H1 (cell line): ENCODE data around the gene TPT1. TPM values are rescaled to one million over a fixed set of nuclear protein-coding genes. Genes with fewer than 3 reads are reported as not detected.

Source experiments
- CTCF ChIA-PET: fragments of 300-600 bp; sonication (Branson Sonifier 250); formaldehyde crosslinking; loops from one replicate; lab custom pipeline; 2021; ENCODE audit not compliant: partially characterized antibody; lab: Charles Lee
- POLR2A ChIA-PET: fragments of 300-600 bp; sonication (Branson Sonifier 250); formaldehyde crosslinking; loops from one replicate; lab custom pipeline; 2021; ENCODE audit warnings: inconsistent platforms; ENCODE audit not compliant: partially characterized antibody; lab: Charles Lee
- DNase-seq, 2 experiments: peaks; one replicate each; pipeline versions ENCODE4 v3.0.0 to v3.0.0-alpha.2; 2010 to 2022; ENCODE audit warnings: low spot score in 2 of 2, low read depth in 1 of 2, mixed read lengths in 1 of 2
- FAIRE-seq: peaks from 2 replicates; lab custom pipeline; 2011; peaks lifted over from hg19 to GRCh38; lab: Jason Lieb, UNC
- H2AFZ ChIP-seq: 2 replicates; pipeline ENCODE4 v1.8.1; 2012; ENCODE audit warnings: low read length, inconsistent platforms
- H2AK5ac ChIP-seq: 2 replicates; pipeline ENCODE4 v1.6.1; 2013; ENCODE audit warnings: low read depth, low read length
- H2BK120ac ChIP-seq: replicated peaks from 2 replicates; pipeline ENCODE3; 2013; ENCODE audit warnings: low read depth, low read length, inconsistent platforms
- H2BK12ac ChIP-seq: 2 replicates; pipeline ENCODE4 v1.6.1; 2013; ENCODE audit warnings: low read depth, low read length
- H2BK15ac ChIP-seq: 2 replicates; pipeline ENCODE4 v1.6.1; 2013; ENCODE audit warnings: low read length
- H2BK20ac ChIP-seq: 2 replicates; pipeline ENCODE4 v1.6.1; 2013; ENCODE audit warnings: low read length
- H2BK5ac ChIP-seq: 2 replicates; pipeline ENCODE4 v1.6.1; 2013; ENCODE audit warnings: low read depth, low read length
- H3K14ac ChIP-seq: 2 replicates; pipeline ENCODE4 v1.6.1; 2013; ENCODE audit warnings: inconsistent platforms; ENCODE audit not compliant: insufficient read length
- H3K18ac ChIP-seq: 2 replicates; pipeline ENCODE4 v1.6.1; 2013; ENCODE audit warnings: low read length; ENCODE audit errors: extremely low read depth
- H3K23ac ChIP-seq: 2 replicates; pipeline ENCODE4 v1.6.1; 2013; ENCODE audit warnings: inconsistent platforms; ENCODE audit not compliant: insufficient read length
- H3K23me2 ChIP-seq: 2 replicates; pipeline ENCODE4 v1.6.1; 2013; ENCODE audit warnings: low read depth, low read length
- H3K27ac ChIP-seq: 2 replicates; pipeline ENCODE4 v1.6.1; 2011; ENCODE audit warnings: low read depth, low read length, inconsistent platforms
- H3K27me3 ChIP-seq, 4 experiments: replicated peaks in 1 of 4; 1 replicate in 1 of 4; 2 replicates in 3 of 4; pipeline versions ENCODE4 v1.6.1 to v1.8.1; 2011 to 2013; ENCODE audit warnings: low read length in 3 of 4, mild to moderate bottlenecking in 3 of 4, inconsistent platforms in 2 of 4, mixed read lengths in 2 of 4, moderate library complexity in 1 of 4; ENCODE audit not compliant: control insufficient read depth in 3 of 4, insufficient read depth in 3 of 4; ENCODE audit errors: extremely low read depth in 1 of 4
- H3K36me3 ChIP-seq, 4 experiments: 2 replicates each; pipeline versions ENCODE4 v1.6.1 to v1.8.1; 2011 to 2013; ENCODE audit warnings: mild to moderate bottlenecking in 4 of 4, low read length in 3 of 4, moderate library complexity in 2 of 4, control low read depth in 1 of 4, inconsistent platforms in 1 of 4; ENCODE audit not compliant: insufficient read depth in 4 of 4, control insufficient read depth in 2 of 4
- H3K4ac ChIP-seq: replicated peaks from 2 replicates; pipeline ENCODE3; 2013; ENCODE audit warnings: low read length, low read depth, mixed read lengths, inconsistent platforms; ENCODE audit not compliant: insufficient read length
- H3K4me1 ChIP-seq, 4 experiments: replicated peaks in 1 of 4; 1 replicate in 1 of 4; 2 replicates in 3 of 4; pipeline versions ENCODE4 v1.6.1 to v1.8.1; 2011 to 2013; ENCODE audit warnings: low read length in 3 of 4, inconsistent platforms in 2 of 4, mixed read lengths in 1 of 4; ENCODE audit not compliant: insufficient read depth in 4 of 4, control insufficient read depth in 3 of 4
- H3K4me2 ChIP-seq, 2 experiments: 2 replicates each; pipeline versions ENCODE4 v1.6.1 to v1.8.1; 2011 to 2013; ENCODE audit warnings: low read depth in 2 of 2, low read length in 2 of 2, control low read depth in 1 of 2, inconsistent platforms in 1 of 2, mild to moderate bottlenecking in 1 of 2; ENCODE audit not compliant: insufficient read depth in 1 of 2
- H3K4me3 ChIP-seq, 4 experiments: fragments of 200-600, 300-600 bp in 1 of 4; sonication (generic), shearing (Covaris generic), sonication (Bioruptor Twin) in 1 of 4; 2 replicates each; pipeline versions ENCODE4 v1.5.1 to v1.8.1; 2011 to 2016; ENCODE audit warnings: low read length in 4 of 4, low read depth in 3 of 4, control low read depth in 2 of 4, inconsistent platforms in 2 of 4, mild to moderate bottlenecking in 2 of 4, mixed read lengths in 1 of 4, moderate library complexity in 1 of 4; ENCODE audit not compliant: insufficient read depth in 2 of 4; ENCODE audit errors: extremely low read depth in 1 of 4
- H3K56ac ChIP-seq: replicated peaks from 2 replicates; pipeline ENCODE3; 2013; ENCODE audit warnings: low read depth, mild to moderate bottlenecking, mixed read lengths, low read length, inconsistent platforms; ENCODE audit not compliant: insufficient read length
- H3K79me1 ChIP-seq: 2 replicates; pipeline ENCODE4 v1.6.1; 2013; ENCODE audit warnings: low read depth, low read length, control low read depth
- H3K79me2 ChIP-seq, 2 experiments: 2 replicates each; pipeline versions ENCODE4 v1.6.1 to v1.8.1; 2012 to 2013; ENCODE audit warnings: low read length in 2 of 2, mild to moderate bottlenecking in 2 of 2, inconsistent platforms in 1 of 2; ENCODE audit not compliant: insufficient read depth in 2 of 2, control insufficient read depth in 1 of 2
- H3K9ac ChIP-seq, 4 experiments: replicated peaks in 1 of 4; 1 replicate in 1 of 4; 2 replicates in 3 of 4; pipeline versions ENCODE4 v1.6.1 to v1.8.1; 2011 to 2013; ENCODE audit warnings: low read depth in 3 of 4, low read length in 3 of 4, control low read depth in 2 of 4, mild to moderate bottlenecking in 2 of 4, moderate library complexity in 2 of 4, inconsistent platforms in 1 of 4; ENCODE audit errors: extremely low read depth in 1 of 4
- H3K9me3 ChIP-seq, 2 experiments: 2 replicates each; pipeline versions ENCODE4 v1.6.1 to v1.8.1; 2012 to 2013; ENCODE audit warnings: mild to moderate bottlenecking in 2 of 2, moderate library complexity in 2 of 2, control low read depth in 1 of 2, inconsistent platforms in 1 of 2, low read depth in 1 of 2, low read length in 1 of 2, mixed read lengths in 1 of 2; ENCODE audit not compliant: insufficient read depth in 2 of 2
- H4K20me1 ChIP-seq, 2 experiments: replicated peaks in 1 of 2; 2 replicates each; pipeline versions ENCODE3 to v1.8.1; 2011 to 2013; ENCODE audit warnings: inconsistent platforms in 2 of 2, low read length in 2 of 2, mild to moderate bottlenecking in 1 of 2; ENCODE audit not compliant: insufficient read depth in 2 of 2, control insufficient read depth in 1 of 2
- H4K5ac ChIP-seq: 2 replicates; pipeline ENCODE4 v1.6.1; 2013; ENCODE audit warnings: low read length, low read depth, mixed read lengths, inconsistent platforms; ENCODE audit not compliant: insufficient read length
- H4K8ac ChIP-seq: 2 replicates; pipeline ENCODE4 v1.8.0; 2013; ENCODE audit warnings: mild to moderate bottlenecking, moderate library complexity, low read length, inconsistent platforms; ENCODE audit not compliant: insufficient read depth; ENCODE audit errors: extremely low read depth
- H4K91ac ChIP-seq: replicated peaks from 2 replicates; pipeline ENCODE3; 2013; ENCODE audit warnings: low read length, mixed read lengths, inconsistent platforms; ENCODE audit not compliant: insufficient read length
- SP4 ChIP-seq: IDR thresholded peaks from 2 replicates; pipeline ENCODE4 v1.6.1; 2012; ENCODE audit warnings: low read length, inconsistent platforms
- WGBS, 2 experiments: shearing (Covaris generic) in 1 of 2; methylation state at CpG; one replicate each; pipeline versions ENCODE4 v1.1.6 to v1.1.7; 2013 to 2015; ENCODE audit warnings: low lambda C conversion rate in 2 of 2, mixed read lengths in 2 of 2, inconsistent platforms in 1 of 2, low coverage in 1 of 2, missing lambda C conversion rate in 1 of 2; ENCODE audit not compliant: insufficient replicate concordance in 2 of 2, insufficient coverage in 1 of 2, insufficient read length in 1 of 2; ENCODE audit errors: extremely low coverage in 1 of 2, missing lambda C conversion rate in 1 of 2; 5-methylcytosine and 5-hydroxymethylcytosine counted together
- polyA plus RNA-seq, 7 experiments: library from polyadenylated mRNA; depleted of rRNA in 3 of 7; stranded (reverse) in 5 of 7; unstranded in 2 of 7; fragments of >200 nt in 5 of 7; fragments of 200-250 nt in 2 of 7; gene quantifications; 1 replicate in 5 of 7; 2 replicates in 1 of 7; 4 replicates in 1 of 7; pipeline versions ENCODE4 v1.2.1 to v1.2.3, GENCODE V29; 2011 to 2013; ENCODE audit warnings: missing spikeins in 2 of 7, mixed read lengths in 2 of 7
- total RNA-seq: library from RNA; stranded (reverse); fragmentation: NEBNext Ultra II Directional; extraction: Animal tissue kit (Norgen Biotek cat#: 25700); gene quantifications from 2 replicates; pipeline ENCODE4 v1.2.1, GENCODE V29; 2021

The TPT1 gene
- total and polyA plus RNA-seq, 2 of the 8 experiments (the other 6 are each of a cell fraction or from before 2014, with no cell fraction given) = 2,245 to 2,279 TPM

- Histone ChIP-seq H3K23me2 (no peaks in the 10 kb centered on the region), H4K20me1 (no peaks in the 10 kb centered on the region), H3K4me3 (no peak overlapping the region), H2AK5ac (no peak overlapping the region), H2BK20ac (no peak overlapping the region), H3K79me1 (no peaks in the 10 kb centered on the region), H4K91ac (no peak overlapping the region), H2AFZ (no peak overlapping the region), H3K27ac (no peak overlapping the region), H3K4me2 (no peak overlapping the region), H3K4ac (no peak overlapping the region), H4K5ac (no peak overlapping the region), H3K14ac (no peak overlapping the region), H3K36me3 (no peaks in the 10 kb centered on the region), H2BK15ac (no peak overlapping the region), H3K4me1 (peaks cover 0 to 10% (median 9%) of the 10 kb centered on the region in 4 experiments; a peak in 6 of 7 replicates), H3K56ac (no peak overlapping the region), H2BK5ac (no peak overlapping the region), H2BK120ac (no peak overlapping the region), H3K27me3 (no peaks in the 10 kb centered on the region), H3K9ac (no peak overlapping the region), H3K79me2 (no peaks in the 10 kb centered on the region), H3K23ac (no peak overlapping the region), H3K18ac (no peak overlapping the region), H2BK12ac (no peak overlapping the region), H3K9me3 (no peaks in the 10 kb centered on the region), H4K8ac (no peak overlapping the region)
- DNase-seq (no peak), FAIRE-seq (no peak)
- ChIA-PET POLR2A (interaction anchor here (0.6 kb wide), 1 partner anchor 190 kb away, joined by 3 read pairs; no protein-coding TSS in a partner anchor), CTCF (interaction anchor here (0.7 to 6.0 kb wide), 2 partner anchors 249 to 257 kb away, joined by 3 to 75 read pairs; no protein-coding TSS in a partner anchor)
- TF ChIP-seq SP4 = no peak
- 93% methylated on average over 5 of the region's 5 CpGs; no CpG with 5 or more reads in 1 of the 2 experiments for WGBS, 2 experiments
These were observed 35.9 kb downstream of the TPT1 start for GRCh38 chr13:45305079-45305478.
